Measurements from ENCODE around the gene MVB12B.

The MVB12B gene

GRCh38 chr9:126363847-126364671, 37.4 kb downstream of the MVB12B start:
- DNase-seq (ENCODE audit: low spot score): no peak

GRCh38 chr9:126365780-126366179, 39.2 kb downstream of the MVB12B start:
- DNase-seq (ENCODE audit: low spot score): no peak

- no peak for DNase-seq (ENCODE audit: low spot score)
These were observed 39.9 kb downstream of the MVB12B start for GRCh38 chr9:126366366-126367011.

- DNase-seq (ENCODE audit: low spot score): no peak
These were observed 40.5 kb downstream of the MVB12B start for GRCh38 chr9:126367139-126367538.

- no peak for DNase-seq (ENCODE audit: low spot score)
These were observed 41.0 kb downstream of the MVB12B start for GRCh38 chr9:126367616-126368015.

- no peak for DNase-seq (ENCODE audit: low spot score)
These were observed 41.4 kb downstream of the MVB12B start for GRCh38 chr9:126368020-126368419.

- no peak for DNase-seq (ENCODE audit: low spot score)
These were observed 44.6 kb downstream of the MVB12B start for GRCh38 chr9:126371007-126371870.

GRCh38 chr9:126372716-126373115, 46.1 kb downstream of the MVB12B start:
- DNase-seq (ENCODE audit: low spot score): no peak

- DNase-seq (ENCODE audit: low spot score): no peak
These were observed 46.6 kb downstream of the MVB12B start for GRCh38 chr9:126373241-126373640.

- no peak for DNase-seq (ENCODE audit: low spot score)
These were observed 47.7 kb downstream of the MVB12B start for GRCh38 chr9:126374366-126374781.

GRCh38 chr9:126375386-126375785, 48.8 kb downstream of the MVB12B start:
- no peak for DNase-seq (ENCODE audit: low spot score)

GRCh38 chr9:126376311-126377175, 49.9 kb downstream of the MVB12B start:
- DNase-seq (ENCODE audit: low spot score): no peak

GRCh38 chr9:126377176-126377509, 50.5 kb downstream of the MVB12B start:
- no peak for DNase-seq (ENCODE audit: low spot score)

GRCh38 chr9:126377536-126377935, 50.9 kb downstream of the MVB12B start:
- DNase-seq (ENCODE audit: low spot score): no peak

GRCh38 chr9:126378761-126379160, 52.1 kb downstream of the MVB12B start:
- DNase-seq (ENCODE audit: low spot score): no peak

GRCh38 chr9:126379661-126380360, 53.2 kb downstream of the MVB12B start:
- DNase-seq (ENCODE audit: low spot score): no peak

- no peak for DNase-seq (ENCODE audit: low spot score)
These were observed 53.8 kb downstream of the MVB12B start for GRCh38 chr9:126380447-126380846.

- DNase-seq (ENCODE audit: low spot score): no peak
These were observed 54.6 kb downstream of the MVB12B start for GRCh38 chr9:126381195-126381594.

- no peak for DNase-seq (ENCODE audit: low spot score)
These were observed 56.9 kb downstream of the MVB12B start for GRCh38 chr9:126383406-126384046.

GRCh38 chr9:126384926-126385325, 58.3 kb downstream of the MVB12B start:
- DNase-seq (ENCODE audit: low spot score): no peak

- no peak for DNase-seq (ENCODE audit: low spot score)
These were observed 59.5 kb downstream of the MVB12B start for GRCh38 chr9:126386088-126386487.
